ENCODE measurements around the gene DYNC2H1.

DNA sequence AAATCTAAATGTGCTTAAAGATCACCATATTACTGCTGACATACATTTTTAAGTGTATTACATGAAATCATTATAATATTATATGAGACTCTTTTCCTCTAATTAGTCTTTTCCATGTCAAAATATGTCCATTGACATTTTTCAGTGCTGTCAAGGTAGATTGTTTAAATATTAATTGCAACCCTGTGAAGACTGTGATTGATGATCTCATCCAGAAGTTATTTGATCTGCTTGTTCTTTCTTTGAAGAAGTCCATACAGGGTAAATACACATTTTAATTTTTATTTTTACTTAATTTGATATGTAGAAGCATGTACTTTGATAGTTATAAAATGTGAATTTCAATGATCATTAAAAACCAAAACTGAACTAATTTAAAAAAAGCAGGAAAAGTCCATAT lies 38.4 kb downstream of the DYNC2H1 start:
- no peak for TF ChIP-seq POLR2A (IDR thresholded peaks at IDR 0.05)
- no peak for TF ChIP-seq CTCF (IDR thresholded peaks at IDR 0.05)
